A549 treated with Hydrocortisone at 1 μM for 4 hours (cell line): ENCODE data around the gene MNDA. TPM values are rescaled to one million over a fixed set of nuclear protein-coding genes. Genes with fewer than 3 reads are reported as not detected.

Experiments used
- total RNA-seq: library from RNA; stranded (reverse); fragments of 200-300 nt; extraction: Qiagen RNA extraction; gene quantifications from 5 replicates; pipeline ENCODE4 v1.2.3, GENCODE V29; 2022

MNDA gene
- total RNA-seq: not detected in 5 replicates

DNA sequence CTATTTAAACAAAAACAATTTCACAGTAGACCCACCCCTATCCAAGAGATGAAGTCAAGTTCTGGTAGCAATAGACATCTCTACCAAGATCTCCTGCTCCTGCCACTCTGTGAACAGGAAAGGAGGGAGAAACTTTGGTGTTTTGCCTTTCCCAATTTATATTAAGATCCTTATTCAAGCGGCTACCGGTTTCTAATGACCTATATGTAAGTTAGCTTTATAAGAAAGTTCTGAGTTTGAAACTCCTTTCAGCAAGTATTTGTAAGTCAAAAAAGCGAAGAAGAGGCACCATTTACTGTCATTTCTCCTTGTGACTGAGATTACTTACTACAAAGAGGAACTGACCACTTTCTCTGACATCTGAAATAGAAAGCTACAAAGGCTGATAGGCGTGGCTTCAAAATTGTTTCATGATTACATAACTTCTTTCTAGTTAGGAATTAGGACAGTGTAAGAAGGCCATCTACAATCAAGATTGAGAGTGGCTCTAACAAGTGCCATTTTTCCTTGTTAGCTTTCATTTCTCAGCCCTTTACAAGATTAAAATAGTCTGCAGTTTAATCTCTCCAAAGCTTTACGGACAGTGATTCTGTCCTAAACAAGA is at the start of gene MNDA:
MNDA (plus strand) TSS at position 448 of the 604 bp plus-strand sequence. CDS start 10,803 bp downstream, outside the sequence.

Other genes starting within 250 kb of the MNDA start
- not detected in 5 replicates for gene OR10Z1, start 226.1 kb upstream of the MNDA start, total RNA-seq
- gene SPTA1, start 144.6 kb upstream of the MNDA start, total RNA-seq: not detected in 5 replicates
- not detected in 5 replicates for gene OR6K2, start 130.7 kb upstream of the MNDA start, total RNA-seq
- gene OR6K3, start 110.6 kb upstream of the MNDA start, total RNA-seq: not detected in 5 replicates
- not detected in 5 replicates for gene OR6K6, start 76.6 kb upstream of the MNDA start, total RNA-seq
- gene OR6N1, start 59.2 kb upstream of the MNDA start, total RNA-seq: not detected in 5 replicates
- gene OR6N2, start 50.1 kb upstream of the MNDA start, total RNA-seq: not detected in 5 replicates
- not detected in 5 replicates for gene PYHIN1, start 100.2 kb downstream of the MNDA start, total RNA-seq
- gene IFI16, start 178.6 kb downstream of the MNDA start, total RNA-seq: 2.0 to 4.3 TPM (median 2.6 TPM) in 5 replicates
- gene AIM2, start 245.4 kb downstream of the MNDA start, total RNA-seq: not detected in 5 replicates